GM20000 (cell line): Measurements from ENCODE around the gene CACNA2D4.

Source experiments
- DNase-seq: peaks from one replicate; pipeline ENCODE4 v3.0.0; 2012; ENCODE audit warnings: low spot score
- CTCF ChIP-seq: IDR thresholded peaks from 2 replicates; pipeline ENCODE4 v1.5.1; 2012; ENCODE audit warnings: mild to moderate bottlenecking, control low read depth; ENCODE audit errors: extremely low read depth, missing control alignments

CACNA2D4 gene

GRCh38 chr12:1862973-1863372, 55.5 kb downstream of the CACNA2D4 start:
- no peak for DNase-seq
- no peak for TF ChIP-seq CTCF

GRCh38 chr12:1859643-1860042, 58.8 kb downstream of the CACNA2D4 start:
- TF ChIP-seq CTCF: no peak
- no peak for DNase-seq

- no peak for DNase-seq
- no peak for TF ChIP-seq CTCF
Observed at GRCh38 chr12:1858456-1858855, 60.0 kb downstream of the CACNA2D4 start.

GRCh38 chr12:1857821-1858220, 60.6 kb downstream of the CACNA2D4 start:
- no peak for DNase-seq
- TF ChIP-seq CTCF: no peak

- no peak for TF ChIP-seq CTCF
Observed at GRCh38 chr12:1857086-1857485, 61.4 kb downstream of the CACNA2D4 start.

GRCh38 chr12:1855241-1855640, 63.2 kb downstream of the CACNA2D4 start:
- no peak for DNase-seq
- TF ChIP-seq CTCF: no peak

More at GRCh38 chr12:1857086-1857485, 61.4 kb downstream of the CACNA2D4 start:
- DNase-seq: no peak

GRCh38 chr12:1853716-1854115, 64.7 kb downstream of the CACNA2D4 start:
- DNase-seq: no peak
- TF ChIP-seq CTCF: no peak
